Uterus (tissue), 2 donors: ENCODE data around the gene NPTX1.

Source experiments
- CTCF ChIP-seq, 4 experiments: fragments of 200-600 bp in 2 of 4; fragments of 450-650 bp in 2 of 4; sonication (generic) in 2 of 4; IDR thresholded peaks; one replicate each; pipeline ENCODE4 v1.5.1; 2016 to 2019; ENCODE audit warnings: antibody characterized with exemption in 4 of 4, mild to moderate bottlenecking in 2 of 4, moderate library complexity in 1 of 4
- POLR2A ChIP-seq, 2 donors: fragments of 450-650 bp; IDR thresholded peaks; one replicate each; pipeline ENCODE4 v1.6.1; 2016; ENCODE audit warnings: antibody characterized with exemption in 2 of 2, mild to moderate bottlenecking in 1 of 2, moderate library complexity in 1 of 2

- TF ChIP-seq CTCF (IDR thresholded peaks at IDR 0.05), result no peak
- no peak for TF ChIP-seq POLR2A (IDR thresholded peaks at IDR 0.05)
These were observed 14.8 kb downstream of the NPTX1 start for GRCh38 chr17:80461528-80462160.
